Right lobe of liver (tissue), 6 donors: ENCODE results near the gene CDK5RAP1. TPM values are rescaled to one million over a fixed set of nuclear protein-coding genes. Genes with fewer than 3 reads are reported as not detected.
"Not testable (repeated sequence)": the region's sequence is repeated elsewhere in the genome, so short reads cannot be mapped to it uniquely, and the experiment has no call there.

Experiments used
- ATAC-seq, 4 donors: fragments of 200-7000 bp; cut with Tn5 transposase; one replicate each; pipeline ENCODE4 v1.9.1; 2020; ENCODE audit warnings: mild to moderate bottlenecking in 4 of 4, moderate library complexity in 4 of 4
- DNase-seq, 3 donors: peaks; one replicate each; pipeline ENCODE4 v3.0.0-alpha.2; 2020
- H3K27ac ChIP-seq, 3 donors: fragments of 200-600 bp; one replicate each; pipeline ENCODE4 v1.8.0; 2022
- H3K27me3 ChIP-seq, 2 donors: fragments of 200-600 bp; one replicate each; pipeline ENCODE4 v1.8.0; 2022
- H3K36me3 ChIP-seq, 4 donors: fragments of 200-600 bp; sonication (generic) in 1 of 4; one replicate each; pipeline versions ENCODE4 v1.5.1 to v1.8.0; 2017 to 2022; ENCODE audit warnings: control low read depth in 1 of 4
- H3K4me1 ChIP-seq, 4 donors: fragments of 200-600 bp; sonication (generic) in 1 of 4; one replicate each; pipeline versions ENCODE4 v1.5.1 to v1.8.0; 2017 to 2022; ENCODE audit warnings: control low read depth in 1 of 4
- H3K4me3 ChIP-seq, 3 donors: fragments of 200-600 bp; one replicate each; pipeline ENCODE4 v1.8.0; 2022
- H3K9me3 ChIP-seq, 4 donors: fragments of 200-600 bp; sonication (generic) in 1 of 4; one replicate each; pipeline versions ENCODE4 v1.5.1 to v1.8.0; 2017 to 2022; ENCODE audit warnings: control low read depth in 1 of 4
- POLR2A ChIP-seq: fragments of 450-650 bp; IDR thresholded peaks from one replicate; pipeline ENCODE4 v1.6.1; 2017; ENCODE audit warnings: antibody characterized with exemption, mild to moderate bottlenecking
- WGBS: methylation state at CpG from one replicate; pipeline ENCODE4 v1.1.6; 2018; ENCODE audit warnings: low coverage, low lambda C conversion rate; ENCODE audit not compliant: insufficient coverage; ENCODE audit errors: missing lambda C conversion rate; 5-methylcytosine and 5-hydroxymethylcytosine counted together
- intact Hi-C, 2 donors: fragments of 100-400 bp; cut with DNase I; formaldehyde crosslinking; loops; one replicate each; pipeline versions ENCODE4 v1.11.2 to v1.14.1; 2022
- total RNA-seq, 6 experiments: library from RNA; depleted of rRNA in 2 of 6; stranded (reverse); fragments of >200 nt in 2 of 6; fragmentation: NEBNext Ultra II Directional in 3 of 6; extraction: Animal tissue kit (Norgen Biotek cat#: 25700) in 3 of 6; gene quantifications; one replicate each; pipeline versions ENCODE4 v1.1.0 to v1.2.4, GENCODE V29; 2016 to 2023
- TF ChIP-seq, protein P1 (sequence below), 4 donors: fragments of 200-600 bp in 3 of 4; fragments of 450-650 bp in 1 of 4; IDR thresholded peaks; one replicate each; pipeline versions ENCODE4 v1.5.1 to v1.8.0; 2016 to 2022; ENCODE audit warnings: antibody characterized with exemption in 4 of 4, mild to moderate bottlenecking in 2 of 4
- donor health status: DM: no; HTN: yes; CAD: no.
- donor health status: DM: no; HTN: no; CAD: no.
- donor health status: DM: no; HTN: no; CAD: no.
- donor health status: DM: no; HTN: yes; CAD: no.
- donor health status: DM: no; HTN: yes; CAD: no.

CDK5RAP1 gene
- total RNA-seq, 6 experiments from 2014 or later = 10.9 to 21.6 (median 14.0) TPM

DNA sequence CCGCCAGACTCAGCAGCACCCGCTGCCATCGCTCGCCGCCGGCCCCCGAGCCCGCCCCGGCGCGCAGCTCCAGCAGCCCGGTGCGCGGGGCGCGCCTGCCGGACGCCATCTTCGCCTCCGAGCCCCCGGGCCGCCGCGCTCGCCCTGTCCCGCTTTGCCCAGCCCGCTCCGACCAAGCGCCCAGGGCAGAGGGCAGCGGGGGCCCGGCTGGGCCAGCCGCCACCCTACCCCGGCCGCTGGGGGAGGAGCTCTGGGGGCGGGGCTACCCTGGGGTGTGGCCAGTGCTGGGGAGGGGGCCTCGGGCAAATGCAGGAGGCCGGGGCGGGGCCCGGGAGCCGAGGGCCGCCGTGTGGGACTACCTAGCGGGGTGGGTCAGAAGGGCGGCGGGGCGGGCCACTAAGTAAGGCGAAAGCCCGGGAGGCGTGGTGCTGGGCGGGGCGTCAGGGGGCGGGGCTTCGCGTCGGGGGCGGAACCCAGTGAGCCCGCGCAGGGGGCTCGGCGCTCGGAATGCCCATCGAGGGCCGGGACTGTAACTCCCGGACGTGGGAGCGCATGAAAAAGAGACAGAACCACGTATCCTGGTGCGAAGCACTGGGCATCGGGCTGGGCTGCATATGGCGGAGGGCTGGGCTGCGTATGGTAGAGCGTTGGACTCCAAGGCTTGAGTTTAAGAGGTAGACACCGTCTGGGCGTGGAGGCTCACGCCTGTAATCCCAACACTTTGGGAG lies 42.4 kb upstream of the CDK5RAP1 start, which contains the start of gene SNTA1:
SNTA1 (minus strand) TSS at position 252 of the 728 bp plus-strand sequence; CDS start at position 109, 143 bp downstream.
- peak; percentile 65 for TF ChIP-seq POLR2A
- TF ChIP-seq, protein P1, sequence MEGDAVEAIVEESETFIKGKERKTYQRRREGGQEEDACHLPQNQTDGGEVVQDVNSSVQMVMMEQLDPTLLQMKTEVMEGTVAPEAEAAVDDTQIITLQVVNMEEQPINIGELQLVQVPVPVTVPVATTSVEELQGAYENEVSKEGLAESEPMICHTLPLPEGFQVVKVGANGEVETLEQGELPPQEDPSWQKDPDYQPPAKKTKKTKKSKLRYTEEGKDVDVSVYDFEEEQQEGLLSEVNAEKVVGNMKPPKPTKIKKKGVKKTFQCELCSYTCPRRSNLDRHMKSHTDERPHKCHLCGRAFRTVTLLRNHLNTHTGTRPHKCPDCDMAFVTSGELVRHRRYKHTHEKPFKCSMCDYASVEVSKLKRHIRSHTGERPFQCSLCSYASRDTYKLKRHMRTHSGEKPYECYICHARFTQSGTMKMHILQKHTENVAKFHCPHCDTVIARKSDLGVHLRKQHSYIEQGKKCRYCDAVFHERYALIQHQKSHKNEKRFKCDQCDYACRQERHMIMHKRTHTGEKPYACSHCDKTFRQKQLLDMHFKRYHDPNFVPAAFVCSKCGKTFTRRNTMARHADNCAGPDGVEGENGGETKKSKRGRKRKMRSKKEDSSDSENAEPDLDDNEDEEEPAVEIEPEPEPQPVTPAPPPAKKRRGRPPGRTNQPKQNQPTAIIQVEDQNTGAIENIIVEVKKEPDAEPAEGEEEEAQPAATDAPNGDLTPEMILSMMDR (IDR thresholded peaks at IDR 0.05) = no peak
- no CpG with 5 or more reads among the region's 75 CpGs for WGBS

DNA sequence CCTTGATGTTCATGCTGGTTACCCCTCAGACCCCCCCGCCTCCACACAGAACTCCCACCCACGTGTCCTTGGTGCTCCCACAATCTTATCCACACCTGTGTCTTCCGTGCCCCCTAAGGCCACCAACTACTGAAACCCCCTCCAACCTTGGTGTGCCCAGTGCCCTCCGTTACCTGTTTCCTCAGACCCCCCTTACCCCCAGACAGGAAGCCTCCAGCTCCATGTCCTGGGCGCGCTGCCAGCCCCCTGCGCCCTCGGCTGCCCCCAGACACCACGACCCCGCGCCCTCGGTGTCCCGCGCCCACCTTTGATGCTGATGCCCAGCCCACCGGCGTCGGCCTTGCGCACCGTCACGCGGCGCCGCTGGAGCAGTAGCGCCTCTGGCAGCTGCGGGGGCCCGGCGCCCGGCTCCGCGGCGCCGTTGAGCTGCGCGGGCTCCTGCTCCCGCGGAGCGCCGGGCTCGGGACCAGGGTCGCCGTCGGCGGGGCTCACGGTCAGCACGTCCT lies 41.7 kb upstream of the CDK5RAP1 start:
- intact Hi-C loops = no loop called here
- peak overlapping the region in 1 of 3 donors; percentile 47 for H3K27ac ChIP-seq

More for the DNA sequence above, 42.4 kb upstream of the CDK5RAP1 start, which contains the start of gene SNTA1:
- H3K27ac ChIP-seq = peak within 1 kb of the TSS in 1 of 3 donors; percentile 47
- DNase-seq (peak; percentile 98 to 99 (median 99)), ATAC-seq (peak; percentile 93 to 98 (median 95))
- H3K9me3 ChIP-seq = no peaks in the 10 kb centered on the region
- H3K36me3 ChIP-seq = no peaks in the 10 kb centered on the region
- no peaks in the 10 kb centered on the region for H3K27me3 ChIP-seq
- H3K4me1 ChIP-seq = peaks cover 0 to 15% (median 0%) of the 10 kb centered on the region in 4 donors
- H3K4me3 ChIP-seq = peak within 1 kb of the TSS; percentile 58 to 81 (median 66)
- intact Hi-C loops = no loop called here

DNA sequence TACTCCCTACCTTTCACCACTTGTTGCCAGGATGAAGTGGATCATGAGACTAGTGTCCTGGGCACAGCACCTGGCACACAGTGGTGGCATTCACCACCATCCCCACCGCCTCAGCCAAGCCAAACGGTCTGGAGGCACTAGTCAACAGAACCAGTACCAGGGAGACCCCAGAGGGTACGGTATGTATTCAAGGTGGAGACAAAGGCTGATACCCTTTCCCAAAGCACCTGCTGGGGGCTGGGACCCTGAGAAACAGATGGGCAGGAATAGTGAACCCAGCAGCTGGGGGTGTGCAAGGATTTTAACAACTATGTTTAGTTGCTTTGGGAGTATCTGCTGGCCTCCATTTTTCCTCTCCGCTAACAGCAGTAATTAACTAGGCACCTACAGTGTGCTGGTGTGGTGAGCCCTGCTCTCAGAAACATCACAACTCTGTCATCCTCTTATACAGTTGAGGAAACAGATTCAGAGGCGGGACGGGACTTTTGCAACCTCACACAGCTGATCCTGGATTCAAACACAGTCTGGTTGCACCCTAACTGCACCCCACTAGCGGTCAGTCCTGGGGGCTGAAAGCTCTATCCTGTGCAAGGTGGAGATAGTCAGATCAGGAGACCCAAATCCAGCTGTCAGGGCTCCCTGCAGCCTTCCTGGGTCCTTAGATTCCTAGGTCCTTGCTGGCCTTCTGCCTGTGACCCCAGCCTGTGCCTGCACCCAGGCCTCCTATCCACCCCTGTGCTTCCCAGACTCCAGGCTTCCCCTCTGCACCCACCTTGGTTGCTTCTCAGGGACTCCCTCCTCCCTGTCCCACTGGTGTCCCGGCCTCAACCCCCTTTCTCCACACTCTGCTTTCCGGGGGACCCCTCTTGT lies 41.1 kb upstream of the CDK5RAP1 start:
- 67% methylated on average over 7 of the region's 9 CpGs for WGBS
- H3K9me3 ChIP-seq = no peaks in the 10 kb centered on the region
- TF ChIP-seq, protein P1 (IDR thresholded peaks at IDR 0.05) = no peak
- no peak for TF ChIP-seq POLR2A
- H3K4me1 ChIP-seq = peaks cover 0 to 15% (median 0%) of the 10 kb centered on the region in 4 donors
- ATAC-seq = no peak
- intact Hi-C loops = no loop called here
- peak in 1 of 3 donors; percentile 49 for DNase-seq
- no peak overlapping the region for H3K27ac ChIP-seq
- H3K27me3 ChIP-seq = no peaks in the 10 kb centered on the region
- H3K4me3 ChIP-seq = peak overlapping the region in 2 of 3 donors; percentile 66 to 81
- H3K36me3 ChIP-seq = no peaks in the 10 kb centered on the region

More for the DNA sequence above, 41.7 kb upstream of the CDK5RAP1 start:
- Histone ChIP-seq H3K27me3 (no peaks in the 10 kb centered on the region), H3K36me3 (no peaks in the 10 kb centered on the region), H3K4me3 (peak overlapping the region; percentile 58 to 81 (median 66)), H3K4me1 (peaks cover 0 to 15% (median 0%) of the 10 kb centered on the region in 4 donors), H3K9me3 (no peaks in the 10 kb centered on the region)
- WGBS = 6% methylated on average over 14 of the region's 45 CpGs
- TF ChIP-seq, protein P1 (IDR thresholded peaks at IDR 0.05) = no peak
- TF ChIP-seq POLR2A = no peak
- ATAC-seq (peak in 1 of 4 donors; percentile 0), DNase-seq (peak; percentile 41 to 64 (median 61))

DNA sequence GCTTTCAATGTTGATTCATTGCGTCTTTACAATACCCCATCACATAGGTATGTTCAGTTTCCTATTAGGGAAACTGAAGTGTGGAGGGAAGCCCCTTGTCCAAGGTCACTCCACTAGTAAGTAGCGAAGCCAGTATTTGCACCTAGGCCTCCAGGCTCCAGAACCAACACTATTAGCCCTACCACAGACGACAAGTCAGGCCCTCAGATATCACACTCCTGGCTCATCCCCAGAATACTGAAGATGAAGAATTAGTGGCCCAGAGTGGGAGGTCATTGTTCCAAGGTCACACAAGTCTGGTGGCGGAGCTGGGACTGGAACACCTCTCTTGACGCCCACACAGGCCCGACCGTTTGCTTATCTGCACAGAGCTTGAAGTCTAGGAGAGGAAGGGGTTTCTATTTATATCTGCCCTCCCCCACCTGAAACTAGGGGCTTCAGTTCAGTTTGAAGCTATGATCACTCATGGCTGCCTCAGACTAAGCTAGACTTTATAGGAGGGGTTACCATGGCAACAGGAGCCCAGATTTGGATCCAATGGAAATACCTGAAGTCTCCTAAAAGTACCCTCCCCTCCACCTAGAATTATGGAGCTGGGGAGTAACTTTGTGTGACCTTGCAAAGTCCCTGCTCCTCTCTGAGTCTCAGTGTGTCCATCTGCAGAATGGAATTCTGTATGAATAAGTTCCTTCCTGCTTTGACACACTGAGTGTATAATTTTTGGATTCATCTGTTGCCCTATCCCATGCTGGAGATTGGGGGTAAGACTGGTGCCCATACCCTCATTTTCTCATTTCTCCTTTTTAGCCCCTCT lies 40.0 kb upstream of the CDK5RAP1 start:
- TF ChIP-seq POLR2A = no peak
- TF ChIP-seq, protein P1 (IDR thresholded peaks at IDR 0.05) = no peak
- Histone ChIP-seq H3K36me3 (no peaks in the 10 kb centered on the region), H3K9me3 (no peaks in the 10 kb centered on the region), H3K4me1 (peaks cover 0 to 15% (median 0%) of the 10 kb centered on the region in 4 donors), H3K27me3 (no peaks in the 10 kb centered on the region), H3K4me3 (no peak overlapping the region), H3K27ac (no peak overlapping the region)
- DNase-seq = no peak
- WGBS = 57% methylated on average over 6 of the region's 7 CpGs
- no peak for ATAC-seq
- intact Hi-C loops = no loop called here

DNA sequence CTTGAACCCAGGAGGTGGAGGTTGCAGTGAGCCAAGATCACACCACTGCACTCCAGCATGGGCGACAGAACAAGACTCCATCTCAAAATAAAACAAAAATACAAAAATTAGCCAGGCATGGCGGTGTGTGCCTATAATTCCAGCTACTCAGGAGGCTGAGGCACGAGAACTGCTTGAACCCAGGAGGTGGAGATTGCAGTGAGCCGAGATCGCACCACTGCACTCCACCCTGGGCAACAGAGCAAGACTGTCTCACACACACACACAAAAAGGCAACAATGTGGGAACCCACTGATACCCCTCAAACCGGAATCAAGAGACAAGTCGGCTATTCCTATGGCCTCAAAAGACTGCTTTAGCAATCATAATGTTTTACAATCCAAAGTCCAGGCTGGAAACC lies 39.2 kb upstream of the CDK5RAP1 start:
- H3K4me1 ChIP-seq = peaks cover 0 to 15% (median 0%) of the 10 kb centered on the region in 4 donors
- 82% methylated on average over 6 of the region's 7 CpGs for WGBS
- H3K27ac ChIP-seq, DNase-seq, H3K36me3 ChIP-seq, H3K4me3 ChIP-seq, ATAC-seq, H3K9me3 ChIP-seq, H3K27me3 ChIP-seq, intact Hi-C loops: not testable (repeated sequence)
